NOMO-1 treated with dmso at 0.1 percent for 144 hours (cell line): ENCODE results near the gene ENPP7.

Experiments used
- DNase-seq: peaks from one replicate; lab custom pipeline; 2025; ENCODE audit not compliant: unreplicated experiment; lab: John Stamatoyannopoulos, UW

Gene ENPP7

DNA sequence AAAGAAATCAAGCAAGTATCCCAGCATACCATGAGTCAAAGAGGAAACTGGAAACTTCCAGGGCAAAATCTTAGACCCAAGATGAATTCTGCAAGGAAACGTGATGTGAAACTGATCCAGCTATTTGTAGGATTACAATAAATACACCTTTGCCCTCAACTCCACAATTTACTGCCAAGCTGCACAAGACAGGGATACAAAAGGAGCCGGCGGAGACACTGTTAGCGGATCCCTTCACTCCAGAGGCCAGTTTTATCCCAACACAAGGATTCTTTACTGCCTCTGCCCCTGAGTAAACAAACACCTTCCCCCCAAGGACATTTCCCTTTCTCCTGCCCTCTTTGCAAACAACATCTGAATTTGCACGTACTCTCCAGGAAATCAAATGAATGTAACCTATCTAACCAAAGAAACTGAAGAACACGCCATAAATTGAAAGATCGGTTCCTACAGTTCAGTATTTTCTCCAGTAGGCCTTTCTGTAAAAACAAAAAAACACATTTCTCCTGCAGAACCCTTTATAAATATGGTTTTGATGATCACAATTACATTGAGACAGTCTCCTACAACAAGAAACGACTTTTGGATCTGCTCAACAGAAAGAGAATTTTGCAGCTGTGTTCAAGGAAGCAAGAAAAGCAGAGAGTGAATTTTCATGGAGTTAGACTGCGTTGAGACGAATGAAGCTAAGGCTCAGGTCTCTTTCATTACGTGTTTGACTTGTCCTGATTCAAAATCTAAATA is 45.8 kb downstream of the ENPP7 start:
- no peak for DNase-seq

DNA sequence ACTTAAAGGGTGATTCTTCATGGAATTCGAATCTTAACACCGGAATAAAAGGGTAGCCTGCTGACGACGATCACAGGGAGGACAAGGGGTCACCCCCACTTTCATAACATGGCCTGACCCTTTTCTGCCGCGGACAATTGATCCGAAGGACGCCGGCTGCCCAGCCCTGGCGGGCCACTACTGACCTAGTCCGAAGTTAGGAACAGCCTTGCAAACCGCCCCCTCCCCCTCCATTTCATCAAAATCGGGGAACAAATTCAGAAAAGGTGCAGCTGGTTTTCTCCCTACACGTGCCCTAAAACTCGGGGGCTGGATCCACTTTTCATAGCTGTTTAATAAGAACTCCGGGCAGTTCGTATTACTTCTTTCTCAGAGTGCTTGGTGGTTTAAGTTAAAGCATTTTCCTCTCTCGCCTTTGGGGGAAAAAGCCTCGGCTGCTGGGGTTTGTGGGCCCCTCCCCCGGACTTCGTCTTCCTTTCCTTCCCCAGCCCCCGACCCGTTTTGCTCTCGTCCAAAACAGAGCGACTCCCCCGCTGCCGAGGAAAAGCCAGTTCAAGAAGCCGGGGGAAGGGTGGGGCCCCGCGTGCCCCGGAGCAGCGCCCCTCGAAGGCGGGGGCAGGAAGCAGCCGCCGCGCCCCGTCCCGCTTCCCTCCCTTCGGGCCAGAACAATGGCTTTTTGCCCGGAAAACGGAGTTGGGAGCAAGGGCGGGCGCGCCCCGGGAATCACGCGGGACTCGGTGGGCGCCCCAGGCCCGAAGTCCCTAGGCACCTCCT is 46.6 kb downstream of the ENPP7 start:
- no peak for DNase-seq

DNA sequence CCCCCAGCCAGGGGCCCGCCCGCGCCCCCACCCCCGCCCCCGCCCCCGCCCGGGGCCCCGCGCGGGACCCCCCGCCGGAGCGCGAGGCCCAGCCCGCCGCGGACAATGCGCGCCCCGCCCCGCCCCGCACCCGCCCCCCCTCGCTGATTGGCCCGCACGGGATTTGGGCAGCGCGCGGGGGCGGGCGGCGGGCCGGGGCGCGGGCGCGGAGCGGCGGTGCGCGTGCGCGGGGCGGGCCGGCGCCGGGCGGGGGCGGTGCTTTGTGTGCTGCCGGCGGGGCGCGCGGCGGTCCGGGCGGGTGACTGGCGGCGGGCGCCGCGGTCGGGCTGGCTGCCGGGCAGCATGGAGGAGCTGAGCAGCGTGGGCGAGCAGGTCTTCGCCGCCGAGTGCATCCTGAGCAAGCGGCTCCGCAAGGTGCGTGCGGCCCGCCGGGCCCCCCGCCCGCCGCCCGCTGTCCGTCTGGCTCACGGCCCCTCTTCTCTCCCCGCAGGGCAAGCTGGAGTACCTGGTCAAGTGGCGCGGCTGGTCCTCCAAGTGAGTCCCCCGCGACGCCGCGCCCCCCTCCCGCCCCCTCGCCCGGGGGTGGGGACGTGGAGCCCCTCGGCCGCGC is 47.3 kb downstream of the ENPP7 start, which contains the start of gene CBX2:
Gene CBX2, plus strand, starts transcription at position 255 of the 610 bp plus-strand sequence. Its CDS starts 88 bp downstream, at position 343.
- DNase-seq: peak; percentile 59

DNA sequence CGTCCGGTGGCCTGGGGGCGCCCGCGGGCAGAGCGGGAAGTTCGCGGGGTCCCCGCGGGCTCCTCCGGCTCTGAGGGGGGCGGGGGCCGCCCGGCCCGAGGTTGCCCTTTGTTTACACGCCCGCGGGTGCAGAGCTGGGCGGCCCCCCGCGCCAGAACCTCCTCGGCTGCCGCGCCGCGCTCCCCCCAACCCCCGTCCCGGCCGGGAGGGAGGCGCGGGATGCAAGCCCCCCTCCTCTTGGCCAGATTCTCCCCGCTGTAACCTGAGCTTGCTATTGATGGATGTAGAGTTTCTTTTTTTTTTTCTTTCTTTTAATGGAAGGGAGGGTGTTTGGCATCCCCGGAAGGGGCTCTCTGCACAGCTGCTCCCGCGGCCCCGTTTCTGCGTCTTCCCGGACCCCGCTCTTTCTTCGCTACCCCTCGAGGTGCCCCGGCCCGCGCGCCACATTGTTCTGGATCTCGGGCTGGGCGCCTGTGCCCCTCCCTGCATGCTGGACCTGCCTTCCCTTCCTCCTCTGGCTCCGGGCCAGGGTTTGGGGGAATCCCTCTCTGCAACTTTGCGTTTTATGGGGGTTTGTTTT is 47.9 kb downstream of the ENPP7 start:
- DNase-seq: no peak

DNA sequence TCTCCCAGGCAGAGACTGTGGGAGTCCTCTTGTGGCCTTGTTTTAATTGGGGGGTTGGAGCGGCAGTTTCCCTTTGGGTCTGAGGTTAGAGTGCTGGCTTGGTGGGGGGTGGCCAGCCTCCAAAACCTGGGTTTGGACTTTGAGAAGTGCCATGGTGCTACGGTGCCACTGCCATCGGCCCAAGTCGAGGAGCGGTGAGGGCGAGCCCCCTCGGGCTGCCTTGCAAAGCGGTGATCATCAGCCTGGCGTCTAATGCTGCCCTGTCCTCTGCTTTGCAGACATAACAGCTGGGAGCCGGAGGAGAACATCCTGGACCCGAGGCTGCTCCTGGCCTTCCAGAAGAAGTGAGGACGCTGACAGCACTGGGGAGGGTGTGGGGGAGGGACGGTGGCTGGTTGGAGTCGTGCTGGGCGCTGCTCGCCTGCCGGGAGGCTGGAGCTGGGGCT is 48.4 kb downstream of the ENPP7 start:
- DNase-seq: no peak

DNA sequence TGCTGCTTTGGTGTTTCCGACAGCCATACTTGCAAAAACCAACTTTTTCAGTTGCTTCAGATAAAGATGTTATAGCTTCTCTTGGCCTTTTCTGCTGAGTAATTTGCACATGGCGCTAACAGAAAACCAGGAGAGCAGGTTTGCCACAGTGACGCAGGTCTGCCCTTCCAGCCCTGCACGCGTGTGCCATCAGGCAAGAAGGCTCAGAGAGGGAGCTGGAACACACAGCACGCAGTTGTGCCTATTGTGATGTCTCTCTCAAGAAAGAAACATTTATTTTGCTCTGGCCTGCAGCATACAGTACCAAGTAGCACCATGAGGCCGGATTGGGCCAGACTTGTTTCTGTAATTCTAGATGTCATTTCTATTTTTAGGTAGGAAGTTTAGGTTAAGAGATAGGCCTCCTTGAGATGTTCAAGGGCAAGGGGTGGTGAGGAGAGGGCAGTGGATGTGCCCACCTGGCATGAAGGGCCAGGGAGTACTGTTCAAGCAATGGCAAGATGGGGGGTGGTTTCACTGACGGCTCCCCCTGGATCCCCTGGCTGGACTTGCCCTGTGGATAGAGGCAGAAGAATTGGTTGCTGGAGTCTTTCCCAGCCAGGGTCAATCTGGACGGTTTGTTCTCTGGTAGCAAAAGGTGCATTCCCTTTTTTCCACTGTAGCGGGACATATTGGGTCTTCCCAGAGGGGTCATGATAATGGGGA is 49.1 kb downstream of the ENPP7 start:
- no peak for DNase-seq

DNA sequence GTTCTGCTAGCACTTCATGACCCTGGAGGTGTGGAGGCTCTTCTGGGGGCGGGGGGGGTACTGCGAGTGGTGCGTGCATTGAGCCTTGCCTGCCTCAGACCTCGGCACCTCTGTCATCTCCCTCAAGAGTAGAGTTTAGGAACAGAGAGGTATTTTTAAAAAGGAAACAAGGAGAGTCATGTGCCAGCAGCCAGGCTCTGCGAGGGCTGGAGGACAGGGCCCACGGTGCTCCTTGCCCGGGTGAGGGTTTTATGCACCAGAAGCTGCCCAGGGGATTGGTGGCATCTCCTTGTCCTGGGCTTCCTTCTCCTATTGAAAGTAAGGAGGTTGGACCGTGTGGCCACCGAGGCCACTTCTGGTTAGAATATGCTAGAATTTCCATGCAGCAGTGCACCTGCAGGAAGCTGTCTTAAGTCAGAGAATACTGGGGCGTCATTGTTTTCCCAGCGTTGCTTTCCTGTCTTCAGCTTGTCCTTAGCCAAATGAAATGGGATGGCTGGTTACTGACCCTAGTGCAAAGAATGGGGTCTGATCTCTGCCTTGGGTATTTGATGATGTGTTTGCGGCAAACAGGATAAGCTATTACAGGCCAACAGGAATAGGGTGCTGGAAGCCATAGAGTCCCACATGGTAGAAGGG is 50.4 kb downstream of the ENPP7 start:
- no peak for DNase-seq

DNA sequence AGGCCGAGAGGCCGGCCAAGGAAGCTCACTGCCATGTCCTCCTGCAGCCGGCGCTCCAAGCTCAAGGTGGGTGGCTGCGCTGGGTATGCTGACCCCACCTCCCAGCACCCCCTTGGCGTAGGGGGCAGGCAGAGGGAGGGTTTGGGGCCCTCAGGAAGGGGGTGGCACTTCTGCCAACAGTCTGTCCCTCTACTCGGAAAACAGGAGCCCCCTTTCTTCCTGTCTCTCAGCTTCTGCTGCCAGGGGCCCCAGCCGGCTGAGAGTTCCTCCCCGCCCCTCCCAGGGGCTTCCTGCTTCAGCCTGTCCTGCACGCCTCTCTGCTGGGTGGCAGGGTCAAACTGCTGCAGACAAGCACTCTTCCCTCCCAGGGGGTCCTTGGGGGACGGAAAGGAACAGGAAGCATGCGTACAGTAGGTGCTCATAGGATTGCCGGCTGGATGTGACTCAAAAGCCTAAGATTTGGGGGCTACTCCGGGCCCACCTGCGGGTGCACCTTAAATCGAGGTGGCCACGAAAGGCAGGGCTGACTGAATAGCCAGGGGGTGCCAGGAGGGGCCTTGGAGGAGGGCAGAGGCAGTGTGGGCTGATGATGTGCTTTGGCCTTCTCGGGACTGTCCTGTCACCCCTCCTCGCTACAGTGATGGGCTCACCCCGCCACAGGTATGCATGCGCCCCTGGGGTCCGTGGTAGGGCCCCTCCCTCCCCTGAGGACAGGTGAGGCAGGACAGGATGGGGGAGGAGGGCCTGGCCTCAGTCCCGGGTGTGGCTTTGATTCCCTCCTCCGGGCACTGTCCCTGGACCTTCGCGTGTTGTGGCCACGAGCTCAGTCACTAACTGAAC is 51.2 kb downstream of the ENPP7 start:
- no peak for DNase-seq

DNA sequence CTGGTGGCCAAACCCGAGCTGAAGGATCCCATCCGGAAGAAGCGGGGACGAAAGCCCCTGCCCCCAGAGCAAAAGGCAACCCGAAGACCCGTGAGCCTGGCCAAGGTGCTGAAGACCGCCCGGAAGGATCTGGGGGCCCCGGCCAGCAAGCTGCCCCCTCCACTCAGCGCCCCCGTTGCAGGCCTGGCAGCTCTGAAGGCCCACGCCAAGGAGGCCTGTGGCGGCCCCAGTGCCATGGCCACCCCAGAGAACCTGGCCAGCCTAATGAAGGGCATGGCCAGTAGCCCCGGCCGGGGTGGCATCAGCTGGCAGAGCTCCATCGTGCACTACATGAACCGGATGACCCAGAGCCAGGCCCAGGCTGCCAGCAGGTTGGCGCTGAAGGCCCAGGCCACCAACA is 53.1 kb downstream of the ENPP7 start:
- DNase-seq: no peak

DNA sequence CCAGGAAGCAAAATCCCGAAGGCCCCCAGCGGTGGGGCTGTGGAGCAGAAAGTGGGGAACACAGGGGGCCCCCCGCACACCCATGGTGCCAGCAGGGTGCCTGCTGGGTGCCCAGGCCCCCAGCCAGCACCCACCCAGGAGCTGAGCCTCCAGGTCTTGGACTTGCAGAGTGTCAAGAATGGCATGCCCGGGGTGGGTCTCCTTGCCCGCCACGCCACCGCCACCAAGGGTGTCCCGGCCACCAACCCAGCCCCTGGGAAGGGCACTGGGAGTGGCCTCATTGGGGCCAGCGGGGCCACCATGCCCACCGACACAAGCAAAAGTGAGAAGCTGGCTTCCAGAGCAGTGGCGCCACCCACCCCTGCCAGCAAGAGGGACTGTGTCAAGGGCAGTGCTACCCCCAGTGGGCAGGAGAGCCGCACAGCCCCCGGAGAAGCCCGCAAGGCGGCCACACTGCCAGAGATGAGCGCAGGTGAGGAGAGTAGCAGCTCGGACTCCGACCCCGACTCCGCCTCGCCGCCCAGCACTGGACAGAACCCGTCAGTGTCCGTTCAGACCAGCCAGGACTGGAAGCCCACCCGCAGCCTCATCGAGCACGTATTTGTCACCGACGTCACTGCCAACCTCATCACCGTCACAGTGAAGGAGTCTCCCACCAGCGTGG is 53.7 kb downstream of the ENPP7 start:
- DNase-seq: no peak

DNA sequence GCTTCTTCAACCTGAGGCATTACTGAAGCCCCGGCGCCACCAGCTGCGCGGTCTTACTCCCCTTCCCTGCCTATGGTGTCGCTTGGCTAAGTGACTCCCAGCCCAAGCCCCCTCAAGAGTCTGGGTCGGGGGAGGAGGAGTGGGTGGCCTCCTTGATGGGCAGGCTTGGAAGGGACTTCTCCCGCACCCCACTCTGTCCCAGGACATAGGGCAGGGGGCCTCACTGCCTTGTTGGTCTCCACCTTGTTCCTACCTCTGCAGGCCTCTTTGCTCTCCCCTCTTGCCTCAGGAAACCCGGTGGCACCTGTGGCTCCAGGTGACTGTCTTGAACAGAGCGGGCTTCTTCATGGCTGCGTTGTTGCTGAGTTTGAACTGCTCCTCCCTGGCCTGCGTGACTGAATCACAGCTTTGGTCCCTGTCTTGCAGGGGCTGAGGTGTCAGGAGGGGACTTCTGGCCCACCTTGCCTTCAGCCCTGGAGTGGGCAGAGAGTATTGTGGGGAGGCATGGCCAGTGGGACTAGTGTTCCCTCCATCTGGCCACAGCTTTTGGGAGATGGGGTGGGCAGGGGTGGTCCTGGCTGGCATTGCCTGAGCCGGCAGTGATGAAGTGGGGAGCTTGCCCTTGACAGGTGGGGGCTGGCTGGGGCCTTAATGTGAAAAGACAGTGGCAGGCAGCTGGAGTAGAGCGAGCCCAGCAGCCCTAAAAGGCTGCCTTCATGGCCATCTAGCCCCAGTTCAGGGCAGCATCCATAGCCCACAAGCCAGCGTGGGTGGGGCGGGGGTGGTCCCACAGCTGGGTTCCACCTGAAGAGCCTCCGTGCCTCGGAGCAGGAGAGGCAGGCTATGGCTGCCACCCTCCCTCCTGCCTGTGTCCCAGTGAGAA is 54.5 kb downstream of the ENPP7 start:
- no peak for DNase-seq

DNA sequence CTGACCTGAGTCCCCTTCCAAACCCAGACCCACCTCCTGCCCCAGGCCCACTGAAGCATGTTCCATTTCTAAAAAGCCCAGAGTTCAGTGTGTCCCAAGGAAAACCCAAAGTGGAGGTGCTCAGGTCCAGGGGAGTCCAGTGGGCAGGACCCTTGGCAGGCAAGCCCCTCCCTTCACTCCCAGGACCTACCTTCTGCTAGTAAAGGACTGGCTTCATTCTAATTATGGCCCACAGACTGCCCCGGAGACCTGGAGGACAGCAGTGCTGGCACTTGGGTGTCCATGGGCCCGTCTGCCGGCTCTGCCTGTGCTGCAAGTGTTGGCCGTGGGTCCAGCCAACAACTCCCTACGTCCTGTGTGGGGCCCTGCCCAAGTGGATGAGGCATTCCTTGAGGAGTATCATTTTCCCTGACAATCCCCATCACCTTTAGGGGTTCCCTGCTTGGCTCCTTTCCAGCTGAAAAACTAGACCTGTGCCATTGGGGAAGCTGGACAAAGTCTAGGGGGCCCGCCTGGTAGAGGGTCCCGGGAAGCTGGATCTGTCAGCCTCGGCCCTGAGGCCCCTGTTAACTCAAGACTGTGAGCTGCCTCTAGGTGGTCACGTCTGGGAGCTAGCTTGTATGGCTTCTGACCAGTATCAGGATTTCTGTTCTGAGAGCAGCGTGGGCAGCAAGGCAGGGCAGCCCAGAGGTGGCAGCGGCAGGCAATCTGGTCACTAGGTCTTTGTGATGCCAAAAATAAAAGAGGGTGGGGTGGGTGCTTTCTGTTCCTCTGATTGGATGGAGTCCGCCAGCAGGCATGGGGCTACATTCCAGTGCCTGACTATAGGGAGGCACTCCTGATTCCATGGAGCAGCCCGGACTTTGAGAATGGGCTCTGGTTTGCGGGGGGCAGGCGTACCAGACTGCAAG is 55.4 kb downstream of the ENPP7 start:
- no peak for DNase-seq

DNA sequence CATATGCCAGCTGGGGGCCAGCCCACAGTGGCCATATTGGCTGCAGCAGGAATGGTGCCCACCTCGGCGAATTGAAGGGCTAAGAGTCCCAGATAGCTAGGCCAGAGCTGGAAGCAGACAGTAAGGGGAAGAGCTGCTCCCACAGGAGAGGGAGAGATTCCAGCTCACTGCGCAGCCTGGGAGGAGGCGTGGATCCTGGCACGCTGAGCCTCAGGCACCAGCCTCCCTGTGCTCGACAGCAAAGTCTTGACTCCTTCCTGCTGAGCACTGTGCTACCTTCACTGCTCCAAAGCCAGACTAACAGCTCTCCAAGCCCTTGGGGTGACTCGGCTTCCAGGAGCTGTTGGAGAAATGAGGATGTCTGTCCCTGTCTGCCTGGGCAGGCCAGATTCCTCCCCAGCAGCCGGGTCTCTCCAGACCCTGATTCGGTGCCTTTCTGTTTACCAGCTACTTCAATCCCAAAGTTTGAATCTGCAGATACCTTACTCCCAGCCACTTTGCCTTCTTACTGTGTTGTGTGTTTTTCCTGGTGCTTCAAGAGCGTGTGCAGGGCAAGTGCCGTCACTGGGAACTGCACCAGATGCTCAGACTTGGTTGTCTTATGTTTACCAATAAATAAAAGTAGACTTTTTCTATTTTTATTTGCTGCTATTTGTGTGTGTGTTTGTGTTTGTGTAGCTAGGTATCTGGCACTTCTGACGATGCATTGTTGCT is 56.3 kb downstream of the ENPP7 start:
- no peak for DNase-seq

DNA sequence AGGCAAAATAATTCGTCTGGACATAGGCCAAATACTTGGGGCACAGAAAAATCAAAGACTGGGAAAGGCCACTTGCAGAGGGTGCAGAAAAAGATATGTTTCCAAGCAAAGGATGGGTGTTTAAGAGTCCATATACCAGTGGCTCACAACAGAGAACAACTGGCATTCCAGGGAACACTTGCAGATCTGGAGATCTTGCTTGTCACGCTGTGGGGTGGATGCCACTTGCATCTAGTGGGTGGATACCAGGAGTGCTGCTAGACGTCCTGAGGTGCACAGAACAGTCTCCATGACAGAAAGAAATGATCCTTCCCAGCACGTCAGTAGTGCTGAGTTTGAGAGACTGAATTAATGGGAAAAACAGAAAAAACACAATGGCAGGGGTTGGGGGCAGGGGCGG is 57.7 kb downstream of the ENPP7 start:
- DNase-seq: no peak

DNA sequence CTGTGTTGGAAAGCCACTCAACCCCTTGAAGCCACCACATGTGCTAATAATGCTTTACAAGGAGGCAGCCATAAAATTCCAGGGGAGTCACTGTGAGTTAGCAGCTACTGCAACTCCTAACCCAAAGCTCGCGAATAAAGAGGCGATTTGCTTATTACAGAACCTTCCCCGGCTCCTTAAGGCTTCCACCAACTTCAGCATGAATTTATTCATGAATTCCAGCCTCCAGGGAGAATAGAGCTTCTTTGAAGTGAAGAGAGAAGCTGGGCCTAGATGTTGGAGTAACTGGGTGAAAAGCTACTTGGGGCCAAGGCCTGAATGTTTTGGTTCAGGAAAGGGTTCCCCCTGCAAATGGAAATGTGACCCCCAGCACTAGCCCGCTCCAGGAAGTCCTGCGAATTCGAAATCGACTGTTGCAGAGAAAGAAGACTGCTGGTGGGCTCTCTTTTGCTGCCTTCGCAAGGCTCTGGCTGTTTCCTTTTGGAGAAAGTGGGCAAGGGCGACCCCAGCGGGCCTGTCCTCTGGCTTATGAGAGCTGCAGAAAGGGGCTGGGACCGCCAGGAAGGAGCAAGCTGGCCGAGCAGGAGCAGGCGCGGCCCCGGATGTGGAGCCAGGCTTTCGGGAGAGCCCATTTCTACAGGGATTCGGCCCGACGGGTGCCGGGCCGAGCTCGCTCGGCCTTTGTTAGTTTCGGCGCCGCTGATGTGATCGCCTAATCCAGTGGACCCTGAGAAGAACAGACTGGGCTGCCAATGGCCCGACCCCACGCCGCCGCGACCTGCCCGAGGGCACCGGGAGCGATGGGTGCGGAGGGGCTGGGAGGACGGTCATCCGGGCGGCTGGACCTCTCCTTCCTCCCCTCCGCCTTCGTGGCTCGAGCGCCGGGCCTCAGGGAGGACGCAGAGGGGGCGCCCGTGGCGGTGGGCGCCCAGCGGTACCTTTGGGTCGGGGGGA is 58.5 kb downstream of the ENPP7 start:
- DNase-seq: no peak
